GM19324 (cell line): Measurements from ENCODE around the gene C2CD2L.
"Not testable (repeated sequence)": the region's sequence is repeated elsewhere in the genome, so short reads cannot be mapped to it uniquely, and the experiment has no call there.

Experiments
- ATAC-seq: cut with Tn5 transposase; IDR thresholded peaks from one replicate; pipeline ENCODE4 v1.9.1; 2021; ENCODE audit warnings: mild to moderate bottlenecking, moderate library complexity; ENCODE audit not compliant: unreplicated experiment, low FRiP score

The C2CD2L gene

DNA sequence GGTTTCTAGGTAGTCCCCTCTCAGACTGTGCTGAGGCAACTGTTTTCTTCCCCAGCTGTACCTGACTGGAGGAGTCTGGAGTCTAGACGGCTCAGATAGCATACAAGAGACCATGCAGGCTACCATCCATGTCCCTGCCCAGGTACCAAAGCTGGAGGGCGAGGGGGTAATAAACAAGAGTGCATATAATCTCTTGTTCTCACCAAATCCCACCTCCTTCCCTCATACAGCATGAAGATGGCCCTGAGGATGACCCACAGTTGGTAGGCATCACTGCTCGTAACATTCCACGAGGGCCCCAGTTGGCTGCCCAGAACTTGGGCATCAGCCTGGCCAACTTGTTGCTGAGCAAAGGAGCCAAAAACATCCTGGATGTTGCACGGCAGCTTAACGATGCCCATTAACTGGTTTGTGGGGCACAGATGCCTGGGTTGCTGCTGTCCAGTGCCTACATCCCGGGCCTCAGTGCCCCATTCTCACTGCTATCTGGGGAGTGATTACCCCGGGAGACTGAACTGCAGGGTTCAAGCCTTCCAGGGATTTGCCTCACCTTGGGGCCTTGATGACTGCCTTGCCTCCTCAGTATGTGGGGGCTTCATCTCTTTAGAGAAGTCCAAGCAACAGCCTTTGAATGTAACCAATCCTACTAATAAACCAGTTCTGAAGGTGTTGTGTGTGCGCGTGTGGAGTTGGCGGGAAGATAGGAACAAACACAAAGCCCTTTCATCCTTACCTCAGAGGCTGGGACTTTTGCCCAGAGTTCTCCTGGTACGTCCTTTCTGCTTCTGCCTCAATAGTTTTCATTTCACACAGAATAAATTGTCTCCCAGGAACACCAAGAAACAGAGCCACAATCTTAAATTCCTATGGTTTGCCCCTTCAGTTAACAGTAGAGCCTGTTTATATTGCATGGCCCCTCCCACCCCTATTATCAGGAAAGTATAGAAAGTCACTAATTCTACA lies 14.0 kb upstream of the C2CD2L start:
- ATAC-seq: no peak

DNA sequence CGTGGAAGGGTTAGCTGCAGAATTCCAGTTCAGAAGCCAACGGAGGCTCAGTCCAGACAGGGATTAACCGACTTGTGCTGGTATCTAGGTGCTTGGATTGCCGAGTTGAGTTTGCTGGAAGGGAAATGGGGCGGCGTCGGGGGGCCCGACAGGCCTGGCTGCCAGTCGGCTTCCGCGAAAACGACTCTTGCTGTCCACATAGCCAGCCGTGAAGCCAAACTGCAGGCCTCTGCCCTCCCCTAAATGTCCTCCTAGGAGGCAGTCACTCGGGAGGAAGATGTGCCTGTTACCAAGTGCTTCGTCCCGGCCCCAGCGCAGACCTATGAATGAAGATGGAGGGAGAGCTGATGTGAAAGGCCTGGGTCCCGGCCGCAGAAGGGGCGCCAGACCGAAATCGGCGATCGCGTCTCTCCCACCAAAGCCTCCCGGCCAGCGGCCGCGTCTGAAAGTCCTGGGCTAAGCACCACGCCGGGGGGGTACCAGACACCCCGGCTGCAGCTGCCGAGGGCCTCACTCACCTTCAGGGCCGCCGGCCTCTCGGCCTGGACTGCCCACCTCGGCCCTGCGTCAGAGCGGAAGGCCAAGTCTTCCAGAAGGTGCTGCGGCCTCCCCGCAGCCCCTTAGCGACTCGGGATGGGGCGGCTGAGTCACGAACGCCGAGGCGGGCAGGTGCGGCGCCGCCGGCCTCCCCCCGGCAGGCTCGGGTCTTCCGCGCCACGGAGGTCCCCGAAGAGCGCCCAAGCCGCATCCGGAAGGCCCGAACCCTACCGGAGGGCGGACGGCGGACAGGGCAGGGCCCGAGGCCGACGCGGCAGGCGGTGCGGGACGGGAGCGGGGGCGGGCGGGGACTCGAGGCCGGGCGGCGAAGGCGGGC lies 13.0 kb upstream of the C2CD2L start:
- ATAC-seq: peak; percentile 4

- ATAC-seq: peak; percentile 38
Measured at GRCh38 chr11:119094816-119095065, 12.4 kb upstream of the C2CD2L start.

GRCh38 chr11:119095066-119095880 lies 11.9 kb upstream of the C2CD2L start:
- peak; percentile 92 for ATAC-seq

DNA sequence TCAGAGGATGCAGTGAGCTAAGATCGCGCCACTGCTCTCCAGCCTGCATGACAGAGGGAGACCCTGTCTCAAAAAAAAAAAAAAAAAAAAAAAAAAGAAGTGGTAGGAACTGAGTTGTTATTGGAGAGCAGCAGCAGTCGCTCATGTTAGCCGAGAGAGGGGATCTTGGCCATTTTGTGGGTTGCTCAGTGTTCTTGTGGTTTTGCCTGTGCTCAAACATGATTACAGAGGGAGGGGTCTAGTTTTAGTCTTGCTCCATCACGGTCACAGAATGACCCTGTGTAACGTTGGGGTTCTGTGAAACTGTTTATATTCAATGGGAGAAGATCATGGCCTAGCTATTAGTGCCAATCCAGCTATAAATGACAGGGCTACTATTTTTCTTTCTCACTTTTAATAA lies 7.4 kb upstream of the C2CD2L start:
- ATAC-seq: no peak

GRCh38 chr11:119100246-119100970 lies 6.7 kb upstream of the C2CD2L start:
- no peak for ATAC-seq

- peak; percentile 18 for ATAC-seq
Measured at GRCh38 chr11:119100994-119101758, 6.0 kb upstream of the C2CD2L start.

DNA sequence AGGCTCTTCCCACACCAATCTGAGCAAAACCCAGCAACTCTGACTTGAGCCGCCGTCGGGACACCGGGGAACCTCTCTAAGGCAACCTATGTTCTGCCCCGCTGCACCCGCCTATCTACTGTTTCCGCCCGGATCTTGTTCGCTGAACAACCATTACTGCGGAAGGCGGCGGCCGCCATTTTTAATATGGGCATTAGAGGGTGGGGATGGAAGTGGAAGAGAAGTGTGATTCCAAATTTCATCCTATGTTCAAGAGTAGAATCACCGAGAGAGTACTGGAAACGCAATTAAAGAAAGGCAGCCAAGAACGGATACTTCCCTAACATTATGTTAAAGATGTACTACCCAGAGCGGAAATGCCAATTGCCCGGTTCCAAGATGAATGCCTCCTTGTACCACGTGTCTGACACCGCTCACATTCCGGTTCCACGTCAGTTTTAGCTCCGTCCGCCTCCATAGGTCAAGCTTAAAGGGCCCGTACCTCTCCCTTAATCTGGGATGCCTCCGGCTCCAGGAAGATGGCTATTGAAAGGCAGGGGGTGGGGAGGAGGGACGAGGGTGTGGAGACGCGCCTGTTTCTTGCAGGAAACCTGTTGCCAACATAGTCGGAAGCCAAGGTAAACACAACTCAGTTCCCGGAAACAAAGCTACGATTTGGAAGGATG lies 5.3 kb upstream of the C2CD2L start, which contains the start of gene DPAGT1:
Gene DPAGT1 (minus strand): TSS at position 95 of the 665 bp plus-strand sequence. CDS start 198 bp downstream, outside the sequence.
- peak; percentile 82 for ATAC-seq

- ATAC-seq: not testable (repeated sequence)
Measured at GRCh38 chr11:119103161-119103664, 3.9 kb upstream of the C2CD2L start.

DNA sequence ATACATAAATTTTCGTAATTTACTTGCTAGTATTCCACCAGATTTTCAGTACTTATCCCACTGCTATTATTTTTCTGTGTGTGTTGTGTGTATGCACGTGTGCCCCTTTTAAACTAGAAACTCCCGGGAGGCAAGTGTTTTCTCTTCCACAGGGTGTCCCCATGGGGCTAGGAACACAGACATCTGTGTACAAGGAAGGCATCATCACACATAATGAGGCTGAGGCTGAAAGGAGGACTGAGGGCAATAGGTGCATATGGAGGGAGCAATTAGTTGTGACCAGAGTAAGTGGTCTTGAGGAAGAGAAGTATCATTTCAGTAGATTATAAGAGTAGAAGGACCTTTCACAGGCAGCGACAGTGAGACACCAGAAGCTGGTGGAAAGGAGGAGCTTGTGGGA lies 3.4 kb upstream of the C2CD2L start:
- no peak for ATAC-seq

GRCh38 chr11:119107538-119108145 lies 498 bp downstream of the C2CD2L start:
- peak; percentile 24 for ATAC-seq

- ATAC-seq: no peak
Measured at GRCh38 chr11:119108146-119108856, 1.2 kb downstream of the C2CD2L start.

DNA sequence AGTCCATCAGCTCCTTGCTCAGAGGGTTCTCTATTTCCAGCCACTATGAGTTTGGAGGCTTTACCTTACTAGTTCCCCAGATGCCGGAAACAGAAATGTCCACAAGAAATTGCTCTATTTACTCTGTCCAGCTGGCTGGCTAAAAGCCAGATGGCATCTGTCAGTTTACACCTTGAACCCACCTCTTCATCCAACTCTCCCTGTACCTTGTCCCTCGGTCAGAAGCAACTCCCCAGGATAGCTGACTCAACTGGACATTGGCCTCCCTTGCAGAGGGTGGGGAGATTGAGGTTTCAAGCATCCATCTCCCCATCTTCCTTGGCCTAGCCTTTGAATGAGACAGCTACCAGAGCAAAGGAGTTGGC lies 1.7 kb downstream of the C2CD2L start:
- no peak for ATAC-seq

GRCh38 chr11:119109843-119110242 lies 2.7 kb downstream of the C2CD2L start:
- ATAC-seq: no peak

GRCh38 chr11:119110439-119110838 lies 3.3 kb downstream of the C2CD2L start:
- no peak for ATAC-seq

- no peak for ATAC-seq
Measured at GRCh38 chr11:119111361-119111925, 4.3 kb downstream of the C2CD2L start.
